Measurements from ENCODE around the gene NDUFA8.

GRCh38 chr9:122186301-122186700, 26.7 kb upstream of the NDUFA8 start:
- TF ChIP-seq, protein P1, sequence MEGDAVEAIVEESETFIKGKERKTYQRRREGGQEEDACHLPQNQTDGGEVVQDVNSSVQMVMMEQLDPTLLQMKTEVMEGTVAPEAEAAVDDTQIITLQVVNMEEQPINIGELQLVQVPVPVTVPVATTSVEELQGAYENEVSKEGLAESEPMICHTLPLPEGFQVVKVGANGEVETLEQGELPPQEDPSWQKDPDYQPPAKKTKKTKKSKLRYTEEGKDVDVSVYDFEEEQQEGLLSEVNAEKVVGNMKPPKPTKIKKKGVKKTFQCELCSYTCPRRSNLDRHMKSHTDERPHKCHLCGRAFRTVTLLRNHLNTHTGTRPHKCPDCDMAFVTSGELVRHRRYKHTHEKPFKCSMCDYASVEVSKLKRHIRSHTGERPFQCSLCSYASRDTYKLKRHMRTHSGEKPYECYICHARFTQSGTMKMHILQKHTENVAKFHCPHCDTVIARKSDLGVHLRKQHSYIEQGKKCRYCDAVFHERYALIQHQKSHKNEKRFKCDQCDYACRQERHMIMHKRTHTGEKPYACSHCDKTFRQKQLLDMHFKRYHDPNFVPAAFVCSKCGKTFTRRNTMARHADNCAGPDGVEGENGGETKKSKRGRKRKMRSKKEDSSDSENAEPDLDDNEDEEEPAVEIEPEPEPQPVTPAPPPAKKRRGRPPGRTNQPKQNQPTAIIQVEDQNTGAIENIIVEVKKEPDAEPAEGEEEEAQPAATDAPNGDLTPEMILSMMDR (IDR thresholded peaks at IDR 0.05), result no peak
- no peak for TF ChIP-seq EP300 (IDR thresholded peaks at IDR 0.05)
